Stimulated activated CD4-positive, alpha-beta T cell treated with anti-CD3 and anti-CD28 coated beads, Interleukin-1b, Interleukin-23, amount 100 ng/mL, for 4 hours (primary cell): ENCODE results near the gene ADGRB3.
"Not testable (repeated sequence)": the region's sequence is repeated elsewhere in the genome, so short reads cannot be mapped to it uniquely, and the experiment has no call there.

Experiments
- DNase-seq, 2 donors: peaks; one replicate each; pipeline ENCODE4 v3.0.0-alpha.2; 2020; ENCODE audit warnings: low read depth in 2 of 2

ADGRB3 gene

DNA sequence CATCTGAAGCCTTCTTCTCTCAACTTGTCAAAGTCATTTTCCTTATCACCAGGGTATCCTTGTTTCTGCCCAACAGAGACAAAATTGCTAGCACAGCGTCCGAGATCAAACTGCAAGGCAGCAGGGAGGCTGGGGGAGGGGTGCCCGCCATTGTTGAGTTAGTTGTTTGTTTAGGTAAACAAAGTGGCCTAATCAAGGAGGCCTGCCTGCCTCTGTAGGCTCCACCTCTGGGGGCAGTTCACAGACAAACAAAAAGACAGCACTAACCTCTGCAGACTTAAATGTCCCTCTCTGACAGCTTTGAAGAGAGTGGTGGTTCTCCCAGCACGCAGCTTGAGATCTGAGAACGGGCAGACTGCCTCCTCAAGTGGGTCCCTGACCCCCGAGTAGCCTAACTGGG is 155.0 kb downstream of the ADGRB3 start:
- not testable (repeated sequence) for DNase-seq

DNA sequence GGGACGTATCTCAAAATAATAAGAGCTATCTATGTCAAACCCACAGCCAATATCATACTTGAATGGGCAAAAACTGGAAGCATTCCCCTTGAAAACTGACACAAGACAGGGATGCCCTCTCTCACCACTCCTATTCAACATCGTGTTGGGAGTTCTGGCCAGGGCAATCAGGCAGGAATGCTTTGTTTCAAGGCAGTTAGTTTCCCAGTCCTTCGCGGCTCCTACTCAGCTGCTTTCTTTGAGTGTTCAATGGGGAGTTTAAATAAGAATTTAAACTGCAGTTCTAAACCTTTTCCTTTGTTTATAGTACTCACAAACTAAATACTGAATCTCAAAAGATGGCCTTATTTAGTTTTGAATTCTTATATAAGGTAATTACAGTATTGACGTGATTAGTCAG is 179.9 kb downstream of the ADGRB3 start:
- not testable (repeated sequence) for DNase-seq

DNA sequence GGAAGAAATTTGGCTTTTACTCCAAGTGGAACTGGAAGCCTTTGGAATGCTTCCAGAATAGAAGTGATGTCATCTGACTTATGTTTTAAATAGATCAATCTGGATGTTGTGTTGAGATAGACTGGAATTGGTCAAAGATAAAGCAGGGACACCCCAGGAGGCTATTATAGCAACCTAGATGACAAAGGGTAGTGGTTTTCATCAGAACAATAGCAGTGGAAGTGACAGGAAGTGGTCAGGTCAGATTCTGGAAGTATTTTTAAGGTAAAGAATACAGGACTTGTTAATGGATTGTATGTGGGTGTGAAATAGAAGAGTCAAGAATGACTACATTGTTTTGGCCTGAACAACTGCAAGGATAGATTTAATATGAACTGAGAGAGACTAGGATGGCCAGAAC is 191.4 kb downstream of the ADGRB3 start:
- DNase-seq, result no peak

DNA sequence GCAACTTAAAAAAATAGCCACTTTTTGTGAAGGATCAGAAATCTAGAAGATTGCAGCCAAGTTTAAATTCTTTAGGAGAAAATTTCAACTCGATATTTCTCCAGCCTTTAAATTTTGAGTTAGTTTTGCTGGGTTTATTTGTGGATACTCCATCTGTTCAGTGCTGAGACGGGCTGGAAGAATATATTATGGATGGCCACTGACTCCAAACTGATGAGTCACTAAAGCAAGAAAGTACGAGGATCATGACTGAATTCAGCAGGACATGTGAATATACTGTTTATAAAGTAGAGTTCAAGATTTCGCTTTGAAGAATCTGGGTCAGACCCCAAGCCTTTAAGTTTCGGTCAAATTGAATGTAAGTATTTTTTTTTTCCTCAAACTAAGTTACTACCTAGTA is 199.5 kb downstream of the ADGRB3 start:
- DNase-seq, result no peak

DNA sequence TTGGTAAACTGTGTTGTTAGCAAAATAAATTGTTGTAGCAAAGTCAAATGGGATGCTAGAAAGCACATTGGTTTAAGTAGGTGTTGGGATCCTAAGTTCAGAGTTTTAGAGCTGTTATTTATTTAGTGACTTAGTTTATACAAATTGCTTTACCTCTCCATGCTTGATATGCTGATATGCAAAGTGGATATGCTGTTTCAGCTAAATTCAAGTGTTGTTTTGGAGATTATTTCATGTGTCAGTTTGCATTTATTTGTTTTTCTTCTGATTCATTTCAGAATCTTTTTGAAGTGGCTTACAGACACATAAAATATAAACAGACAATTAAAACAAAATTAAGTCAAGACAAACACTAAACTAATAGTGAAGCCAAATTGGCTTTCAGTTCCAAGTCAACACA is 203.5 kb downstream of the ADGRB3 start:
- DNase-seq, result no peak

DNA sequence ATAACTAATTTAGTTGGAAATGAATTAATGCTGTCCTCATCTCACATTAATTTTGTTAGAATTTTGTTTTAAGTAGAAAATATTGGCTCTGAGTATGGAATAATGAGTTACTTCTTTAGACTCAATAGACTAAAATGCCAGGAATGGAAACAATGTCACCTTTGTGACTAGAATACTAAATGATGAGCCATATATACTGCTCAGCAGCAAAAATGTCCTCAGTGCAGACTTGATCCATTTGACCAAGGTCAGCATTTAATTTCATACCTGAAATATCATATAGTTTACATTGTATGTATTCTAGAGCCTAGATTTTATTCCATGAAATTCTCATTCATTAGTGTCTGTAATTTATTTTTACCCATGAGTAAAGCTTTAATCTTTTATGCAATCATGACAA is 217.7 kb downstream of the ADGRB3 start:
- no peak for DNase-seq

DNA sequence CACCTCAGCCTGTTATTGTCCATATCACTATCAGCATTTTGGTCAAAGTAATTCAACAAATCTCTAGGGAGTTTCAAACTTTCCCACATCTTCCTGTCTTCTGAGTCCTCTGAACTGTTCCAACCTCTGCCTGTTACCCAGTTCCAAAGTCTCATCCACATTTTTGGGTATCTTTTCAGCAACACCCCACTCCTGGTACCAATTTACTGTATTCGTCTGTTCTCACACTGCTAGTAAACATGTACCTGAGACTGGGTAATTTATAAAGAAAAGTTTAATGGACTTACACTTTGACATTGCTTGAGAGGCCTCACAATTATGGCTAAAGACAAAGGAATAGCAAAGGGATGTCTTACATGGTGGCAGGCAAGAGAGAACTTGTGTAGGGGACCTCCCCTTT is 224.2 kb downstream of the ADGRB3 start:
- no peak for DNase-seq

GRCh38 chr6:68868646-68869045 is 233.6 kb downstream of the ADGRB3 start:
- no peak for DNase-seq

DNA sequence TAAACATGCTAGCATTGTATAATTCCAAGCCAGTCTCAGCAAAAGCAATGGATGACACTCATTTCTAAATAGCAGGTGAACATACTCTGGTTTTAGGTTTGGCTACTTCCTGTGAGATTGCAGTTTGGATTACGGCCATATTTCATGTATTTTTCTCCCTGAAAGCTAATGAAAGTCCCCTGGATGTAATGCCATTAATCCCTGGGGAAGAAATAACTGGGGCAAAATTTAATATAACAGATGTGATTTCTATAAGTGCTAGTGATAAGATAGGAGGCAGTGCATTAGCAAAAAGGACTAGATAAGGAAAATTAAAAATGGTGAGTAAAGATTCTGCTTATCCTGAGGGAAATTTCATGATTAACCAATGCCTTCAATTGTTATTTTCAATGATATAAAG is 238.2 kb downstream of the ADGRB3 start:
- DNase-seq, result no peak

DNA sequence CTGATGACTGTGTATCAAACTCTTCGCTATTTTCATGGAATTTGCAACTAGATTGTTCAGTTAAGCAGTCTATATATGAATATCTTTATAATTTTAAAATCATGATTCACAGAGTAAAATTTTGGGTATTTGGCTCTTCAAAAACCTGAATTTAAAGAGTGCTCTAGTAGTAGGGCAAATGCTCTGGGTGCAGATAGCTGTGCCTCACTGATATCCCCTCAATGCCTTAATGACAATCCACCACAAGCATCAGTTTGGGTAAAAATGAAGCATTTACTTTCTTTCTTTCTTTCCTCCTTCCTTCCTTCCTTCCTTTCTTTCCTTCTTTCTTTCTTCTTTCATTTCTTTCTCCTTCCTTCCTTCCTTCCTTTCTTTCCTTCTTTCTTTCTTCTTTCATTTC is 239.7 kb downstream of the ADGRB3 start:
- no peak for DNase-seq

DNA sequence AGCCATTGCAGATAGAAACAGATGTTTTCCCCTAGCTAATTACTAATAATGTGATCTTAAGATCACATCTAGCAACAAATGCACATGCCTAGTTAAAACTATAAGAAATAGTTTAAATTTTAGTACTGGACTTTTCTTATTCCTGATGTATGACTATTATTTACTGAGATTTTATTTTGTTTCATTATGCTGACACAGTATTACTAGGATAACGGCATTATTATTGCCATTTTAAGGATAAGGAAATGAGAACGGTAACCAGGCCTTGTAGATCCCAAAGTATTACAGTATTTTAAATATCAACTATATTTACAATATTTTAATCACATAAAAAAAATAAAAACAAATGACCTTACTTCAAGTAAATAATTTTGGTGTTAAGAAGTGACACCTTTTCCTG is 240.3 kb downstream of the ADGRB3 start:
- DNase-seq, result no peak

DNA sequence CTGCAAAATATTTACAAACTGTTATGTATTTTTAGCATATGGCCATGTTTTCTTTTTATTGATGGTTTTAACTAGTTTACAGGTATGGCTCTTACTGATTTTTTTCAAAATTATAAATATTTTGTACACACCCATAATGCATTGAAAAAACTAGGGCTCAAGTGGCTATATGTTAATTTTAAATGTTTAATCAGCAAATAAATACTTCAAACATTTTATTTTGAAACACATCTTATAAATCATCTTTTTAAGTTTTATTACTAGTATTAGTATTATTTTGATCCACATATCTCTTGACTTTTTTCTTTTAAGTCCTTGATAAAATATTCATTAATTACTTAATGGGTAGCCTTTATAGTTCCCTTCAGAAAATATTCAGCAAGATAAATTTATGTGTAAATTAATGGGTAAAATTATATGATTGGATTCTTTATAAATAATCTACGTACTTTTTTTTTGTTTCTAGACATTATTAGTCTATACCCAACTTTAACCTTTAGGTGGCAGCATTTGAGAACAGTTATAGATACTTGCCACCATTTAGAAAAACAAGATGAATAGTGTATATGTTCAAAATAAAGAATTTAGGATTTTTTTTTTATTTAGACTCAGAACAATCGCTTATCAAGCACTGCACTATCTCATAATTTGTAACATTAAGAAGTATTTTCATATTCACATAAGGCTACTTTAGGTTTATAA is 241.9 kb downstream of the ADGRB3 start:
- no peak for DNase-seq

DNA sequence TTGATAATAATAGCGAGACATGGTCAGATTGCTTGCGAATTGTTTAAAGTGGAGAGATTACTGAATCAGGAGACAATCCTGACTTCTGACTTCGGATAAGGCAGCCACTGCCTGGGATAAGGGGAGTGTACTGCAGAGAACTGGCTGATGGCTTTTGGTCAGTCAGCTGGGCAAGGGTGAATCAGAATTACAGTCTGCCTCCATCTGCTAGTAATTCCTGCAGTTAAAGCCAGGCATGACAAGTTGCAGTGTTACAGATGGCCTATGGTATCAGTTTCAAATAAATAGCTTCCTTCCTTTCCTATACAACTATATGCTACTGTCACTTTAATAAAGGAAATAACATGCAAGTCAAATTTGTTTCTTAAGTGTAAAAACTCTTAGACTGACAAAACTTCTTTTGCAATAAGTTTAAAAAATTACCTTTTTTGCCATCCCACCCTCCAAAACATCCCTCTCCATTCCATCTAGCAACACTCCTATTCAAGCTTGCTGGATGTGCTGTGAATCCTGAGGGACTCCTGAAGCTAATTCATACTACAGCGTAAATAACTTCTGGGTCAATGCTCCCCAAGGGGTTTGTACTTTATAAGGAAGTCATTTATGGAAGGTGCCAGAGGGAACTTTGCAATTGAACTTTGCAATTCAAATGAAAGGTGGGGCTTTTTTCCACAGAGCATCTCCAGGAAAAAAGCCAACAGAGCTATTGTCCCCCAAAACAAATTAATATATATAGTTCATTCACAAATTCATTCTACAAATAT is 245.2 kb downstream of the ADGRB3 start:
- no peak for DNase-seq

DNA sequence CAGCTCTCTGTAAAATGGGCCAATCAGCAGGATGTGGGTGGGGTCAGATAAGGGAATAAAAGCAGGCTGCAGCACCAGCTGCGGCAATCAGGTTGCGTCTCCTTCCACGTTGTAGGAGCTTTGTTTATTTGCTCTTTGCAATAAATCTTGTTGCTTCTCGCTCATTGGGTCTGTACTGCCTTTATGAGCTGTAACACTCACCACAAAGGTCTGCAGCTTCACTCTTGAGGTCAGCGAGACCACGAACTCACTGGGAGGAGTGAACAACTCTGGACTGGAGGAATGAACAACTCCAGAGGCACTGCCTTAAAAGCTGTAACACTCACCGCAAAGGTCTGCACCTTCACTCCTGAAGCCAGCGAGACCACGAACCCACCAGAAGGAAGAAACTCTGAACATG is 248.2 kb downstream of the ADGRB3 start:
- DNase-seq, result not testable (repeated sequence)

DNA sequence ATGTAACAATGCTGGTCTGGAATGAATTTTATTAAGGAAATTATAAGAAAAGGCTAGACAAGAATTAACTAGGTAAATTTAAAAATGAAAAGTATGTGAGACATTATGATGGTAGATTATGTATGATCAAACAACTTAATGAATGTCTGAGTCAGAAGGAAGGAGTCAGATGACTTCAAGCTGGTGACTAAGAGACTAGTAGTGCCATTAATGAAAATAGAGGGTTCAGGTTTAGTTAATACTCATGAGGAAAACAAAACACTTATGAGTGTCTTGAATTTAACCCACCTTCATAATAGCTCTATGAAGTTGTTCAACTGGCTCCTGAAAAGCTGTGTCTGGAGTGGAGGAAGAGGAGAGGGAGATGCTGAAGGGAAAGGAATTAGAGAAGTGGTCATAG is 256.3 kb downstream of the ADGRB3 start:
- DNase-seq, result no peak

- no peak for DNase-seq
Observed at GRCh38 chr6:68892452-68892851, 257.4 kb downstream of the ADGRB3 start.

DNA sequence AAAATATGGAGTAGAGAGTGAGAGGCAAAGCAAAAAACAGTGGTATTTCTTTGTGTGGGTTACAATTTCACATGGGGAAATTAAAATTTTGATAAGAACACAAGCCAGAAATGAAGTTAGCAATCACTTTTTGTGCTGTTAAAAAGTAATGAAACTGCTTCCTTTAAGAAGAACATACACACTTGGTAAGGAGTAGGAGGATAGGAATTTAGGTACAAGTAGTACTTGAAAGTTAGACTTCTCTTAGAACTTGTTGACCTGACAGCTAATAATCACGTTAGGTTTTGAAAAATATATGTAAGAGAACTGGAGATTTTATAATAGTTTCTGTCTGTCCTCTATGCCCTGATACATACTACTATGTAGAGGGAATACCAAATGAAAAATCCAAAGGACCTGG is 260.8 kb downstream of the ADGRB3 start:
- DNase-seq, result no peak

- no peak for DNase-seq
Observed at GRCh38 chr6:68901044-68901443, 266.0 kb downstream of the ADGRB3 start.

DNA sequence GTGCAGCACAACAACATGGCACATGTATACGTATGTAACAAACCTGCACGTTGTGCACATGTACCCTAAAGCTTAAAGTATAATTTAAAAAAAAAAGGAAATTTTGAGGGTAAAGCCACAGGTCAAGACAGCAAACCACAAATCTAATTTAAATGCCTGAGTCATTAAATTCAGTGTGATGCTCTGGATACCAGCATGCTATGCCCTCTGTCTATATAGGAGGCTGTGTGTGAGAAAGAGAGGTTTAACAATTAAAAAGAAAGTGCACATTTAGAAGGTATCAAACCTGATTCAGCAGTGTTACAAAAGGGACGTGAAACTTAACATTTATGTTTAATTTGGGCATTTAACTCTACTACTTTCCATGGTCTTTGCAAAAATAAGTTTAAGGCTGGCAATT is 276.3 kb downstream of the ADGRB3 start:
- DNase-seq, result no peak

- no peak for DNase-seq
Observed at GRCh38 chr6:68911811-68912210, 276.7 kb downstream of the ADGRB3 start.

GRCh38 chr6:68912805-68913204 is 277.7 kb downstream of the ADGRB3 start:
- DNase-seq, result not testable (repeated sequence)

GRCh38 chr6:68915586-68915985 is 280.5 kb downstream of the ADGRB3 start:
- DNase-seq, result no peak

GRCh38 chr6:68919537-68919936 is 284.5 kb downstream of the ADGRB3 start:
- no peak for DNase-seq

GRCh38 chr6:68941345-68941744 is 306.3 kb downstream of the ADGRB3 start:
- no peak for DNase-seq
